GM19099 (cell line): Measurements from ENCODE around the gene PILRB.

ENCODE experiments used
- POLR2A ChIP-seq: IDR thresholded peaks from 3 replicates; pipeline ENCODE4 v1.6.1; 2011; ENCODE audit warnings: low read depth; ENCODE audit not compliant: insufficient read length; ENCODE audit errors: extremely low read depth

PILRB gene

DNA sequence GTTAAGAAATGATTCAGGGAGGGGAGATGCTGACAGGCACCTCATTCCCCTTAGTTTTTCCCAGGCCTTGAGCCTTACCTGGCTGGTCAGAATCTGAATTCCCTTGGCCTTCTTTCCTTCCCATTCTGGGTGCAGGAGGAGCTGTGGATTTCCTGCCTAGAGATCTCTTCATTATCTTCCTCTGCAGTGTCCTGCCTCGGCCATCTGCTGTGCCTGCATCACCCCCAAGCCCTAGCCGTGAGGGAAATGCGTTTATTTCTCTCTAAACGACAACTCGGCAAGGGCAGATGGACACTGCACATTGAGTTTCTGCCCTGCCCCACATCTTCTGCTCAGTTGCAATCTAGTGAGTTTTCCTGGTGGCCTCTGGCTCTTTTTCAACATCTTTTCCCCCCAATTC, 43.9 kb downstream of the PILRB start:
- no peak for TF ChIP-seq POLR2A

DNA sequence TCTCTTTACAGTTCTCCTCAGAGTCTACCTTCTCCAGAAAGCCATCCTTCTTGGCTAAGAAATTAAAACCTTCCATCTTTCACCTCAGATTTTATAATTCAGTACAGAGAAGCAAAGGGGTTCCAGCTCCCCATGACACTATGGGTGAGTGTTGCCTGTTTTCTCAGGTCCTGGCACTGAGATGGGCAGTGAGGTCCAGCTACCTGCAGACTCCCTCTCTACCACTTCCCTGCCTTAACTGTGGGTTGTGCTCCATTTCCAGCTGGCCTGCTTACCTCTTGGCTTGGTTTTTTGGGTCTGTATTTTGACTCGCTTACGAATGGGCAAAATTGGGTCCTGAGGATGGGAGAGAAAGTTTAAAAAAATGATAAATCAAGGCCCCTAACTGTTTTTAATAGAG, 44.3 kb downstream of the PILRB start:
- no peak for TF ChIP-seq POLR2A

DNA sequence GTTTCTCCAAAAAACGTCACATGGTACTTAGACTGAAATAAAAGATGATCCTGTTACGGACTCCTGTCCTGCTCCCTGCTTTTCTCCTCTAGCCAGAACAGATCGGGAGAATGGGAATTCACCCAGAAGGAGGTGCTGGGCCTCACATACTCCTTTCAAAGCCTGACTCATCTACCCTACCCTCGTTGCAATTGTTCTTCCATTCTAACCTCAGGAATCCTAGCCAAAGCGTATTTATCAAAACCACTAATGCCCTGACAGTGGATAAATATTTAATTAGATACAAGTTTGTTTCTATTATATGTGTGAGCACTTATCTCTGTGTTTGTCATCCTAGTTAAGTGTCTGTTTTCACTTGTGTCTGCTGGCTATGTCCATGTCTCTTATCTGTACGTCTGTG, 48.9 kb downstream of the PILRB start:
- no peak for TF ChIP-seq POLR2A

DNA sequence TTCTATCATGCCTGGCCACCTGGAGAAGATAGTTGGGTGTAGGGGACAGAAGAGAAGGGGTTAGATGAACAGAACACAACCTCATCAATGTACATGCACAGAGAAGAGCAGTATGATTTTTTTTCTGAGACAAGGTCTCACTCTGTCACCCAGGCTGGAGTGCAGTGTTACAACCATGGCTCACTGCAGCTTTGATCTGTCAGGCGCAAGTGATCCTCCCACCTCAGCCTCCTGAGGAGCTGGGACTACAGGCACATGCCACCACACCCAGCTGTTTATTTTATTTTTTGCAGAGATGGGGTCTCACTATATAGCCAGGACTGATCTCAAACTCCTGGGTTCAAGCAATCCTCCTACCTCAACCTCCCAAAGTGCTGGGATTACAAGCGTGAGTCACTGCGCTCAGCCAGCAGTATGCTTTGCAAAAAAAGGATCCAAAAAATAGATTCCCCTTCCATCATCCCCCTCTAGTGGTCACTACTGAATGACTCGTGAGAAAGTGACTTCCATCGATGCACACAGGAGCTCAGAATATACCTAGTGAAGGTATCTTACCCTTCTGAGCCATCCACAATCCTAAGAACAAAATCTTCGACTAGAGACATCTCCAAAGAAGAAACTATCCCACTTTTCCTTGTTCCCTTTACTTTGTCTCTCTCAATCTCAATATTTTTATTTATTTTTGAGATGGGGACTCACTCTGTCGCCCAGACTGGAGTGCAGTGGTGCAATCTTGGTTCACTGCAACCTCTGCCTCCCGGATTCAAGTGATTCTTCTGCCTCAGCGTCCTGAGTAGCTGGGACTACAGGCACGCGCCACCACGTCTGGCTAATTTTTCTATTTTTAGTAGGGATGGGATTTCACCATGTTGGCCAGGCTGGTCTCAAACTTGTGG, 49.6 kb downstream of the PILRB start:
- no peak for TF ChIP-seq POLR2A

DNA sequence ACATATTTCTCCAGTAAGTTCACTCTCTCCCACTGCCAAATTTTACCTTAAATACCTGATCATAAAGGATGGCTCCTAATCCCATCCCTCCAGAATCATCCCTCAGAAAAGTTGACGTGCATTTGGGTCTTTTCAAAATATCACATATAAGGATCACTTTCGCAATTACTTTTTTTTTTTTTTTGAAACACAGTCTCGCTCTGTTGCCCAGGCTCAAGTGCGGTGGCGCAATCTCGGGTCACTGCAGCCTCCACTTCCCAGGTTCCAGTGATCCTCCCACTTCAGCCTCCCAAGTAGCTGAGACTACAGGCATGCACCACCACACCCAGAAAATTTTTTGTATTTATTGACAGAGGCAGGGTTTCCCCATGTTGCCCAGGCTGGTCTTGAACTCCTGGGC, 53.2 kb downstream of the PILRB start:
- TF ChIP-seq POLR2A, result no peak

DNA sequence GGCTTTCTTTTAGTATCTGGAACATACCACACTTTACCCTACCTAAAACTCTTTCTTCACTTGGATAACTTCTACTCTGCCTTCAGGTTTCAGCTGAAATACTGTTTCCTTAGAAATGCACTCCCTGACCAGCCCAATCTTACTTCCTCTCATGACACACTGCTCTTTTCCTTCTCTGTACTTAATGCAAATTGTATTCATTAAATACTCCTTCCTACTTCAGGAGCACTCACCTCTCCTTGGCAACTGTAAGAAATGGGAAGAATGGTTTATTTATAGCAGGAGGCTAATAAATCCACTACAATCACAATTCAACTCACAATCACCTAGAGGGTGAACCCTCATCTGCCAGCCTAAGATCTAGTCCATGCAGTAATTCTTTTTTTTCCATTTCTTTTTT, 55.4 kb downstream of the PILRB start:
- no peak for TF ChIP-seq POLR2A

DNA sequence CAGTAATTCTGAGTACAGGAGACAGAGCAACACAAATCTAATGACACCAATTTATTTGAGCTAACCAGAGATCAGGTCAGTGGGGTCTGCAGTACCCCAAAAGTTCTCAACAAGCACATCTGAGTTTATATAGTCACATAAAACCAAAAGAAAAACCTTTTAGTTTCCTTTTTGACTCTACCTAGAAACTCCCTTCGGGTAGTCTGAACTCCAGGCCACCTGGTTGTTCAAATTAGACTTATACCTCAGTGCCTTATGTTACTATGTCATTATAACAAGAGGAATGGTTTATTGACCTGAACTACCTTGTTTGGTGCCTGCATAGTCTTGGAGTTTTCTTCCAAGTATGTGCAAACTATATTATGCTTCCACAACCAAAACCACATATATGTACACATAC, 56.0 kb downstream of the PILRB start:
- TF ChIP-seq POLR2A, result no peak

DNA sequence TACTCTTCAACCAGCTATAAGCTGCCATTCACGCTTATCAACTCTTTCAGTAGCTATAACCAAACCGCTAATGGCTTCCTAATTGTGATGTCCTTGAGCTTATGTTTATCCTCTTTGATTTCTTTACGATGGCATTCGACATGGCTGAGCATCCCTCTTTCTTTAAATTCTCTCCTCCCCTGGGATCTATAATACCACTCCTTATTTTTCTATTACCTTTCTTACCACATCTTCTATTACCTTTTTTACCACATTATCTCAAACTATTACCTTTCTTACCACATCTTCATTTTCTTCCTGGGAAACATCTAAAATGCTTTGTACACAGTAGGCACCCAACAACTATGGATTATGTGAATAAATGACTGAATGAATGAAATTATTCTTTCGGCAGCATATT, 57.5 kb downstream of the PILRB start:
- TF ChIP-seq POLR2A, result no peak
